LNCAP (cell line): ENCODE measurements around the gene CACHD1.

Source experiments
- CTCF ChIP-seq: fragments of 450-650 bp; IDR thresholded peaks from 2 replicates; pipeline ENCODE4 v1.5.1; 2017; ENCODE audit warnings: mild to moderate bottlenecking

The CACHD1 gene

DNA sequence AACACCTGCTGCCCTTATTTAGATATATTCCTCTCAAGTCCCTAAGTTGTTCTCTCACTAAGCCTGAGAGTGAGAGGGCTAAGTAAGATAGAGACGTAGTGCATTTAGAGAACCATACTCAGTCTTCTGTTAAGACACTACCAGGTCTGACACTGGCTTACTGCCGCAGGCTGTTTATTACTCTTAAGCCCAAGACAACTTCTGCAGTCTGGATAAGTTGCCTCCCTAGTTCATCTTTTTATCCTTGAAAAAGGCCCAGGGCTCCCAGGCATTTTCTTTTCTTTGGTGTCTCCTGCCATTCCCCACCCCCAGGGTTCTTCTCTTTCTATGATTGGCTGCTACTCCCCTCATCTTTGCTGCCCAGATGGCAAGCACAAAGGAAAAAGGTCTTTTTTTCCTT, 38.7 kb downstream of the CACHD1 start:
- no peak for TF ChIP-seq CTCF

DNA sequence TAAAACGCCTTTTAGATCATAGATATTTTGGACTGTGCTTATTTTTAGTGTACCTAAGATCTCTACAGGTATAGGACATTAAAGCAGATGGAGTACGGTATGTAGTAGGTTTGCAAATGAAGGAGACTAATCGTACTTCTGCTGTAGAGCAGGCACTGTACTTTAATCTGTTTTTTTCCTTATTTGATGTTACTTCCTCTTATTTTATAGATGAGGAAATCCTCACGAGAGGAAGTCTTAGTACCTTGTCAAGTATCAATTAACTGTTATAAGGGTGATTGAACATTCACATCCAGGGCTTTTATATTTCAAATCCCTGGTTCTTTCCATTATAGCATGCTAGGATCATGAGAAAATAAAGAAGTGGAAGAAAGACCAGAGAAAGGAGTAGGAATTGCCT, 41.1 kb downstream of the CACHD1 start:
- no peak for TF ChIP-seq CTCF

DNA sequence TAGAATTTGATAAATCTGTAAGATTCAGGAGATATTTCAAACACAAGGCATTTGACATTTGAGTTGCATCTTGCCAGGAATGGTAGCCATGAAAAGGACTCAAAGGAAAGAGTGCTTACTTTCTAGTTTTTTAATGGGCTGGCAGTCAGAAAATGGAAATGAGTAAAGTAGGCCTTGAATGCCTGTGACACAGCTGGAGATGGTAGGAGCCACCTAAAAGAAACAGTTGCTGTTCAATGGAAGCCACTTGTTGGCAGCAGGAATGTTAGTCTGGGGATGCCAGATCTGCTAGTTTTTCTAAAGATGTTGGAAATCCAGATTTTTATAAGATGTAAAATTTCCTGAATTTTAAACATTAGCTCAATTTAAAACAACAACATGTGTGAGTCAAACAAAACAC, 43.6 kb downstream of the CACHD1 start:
- no peak for TF ChIP-seq CTCF

GRCh38 chr1:64514197-64514765, 44.4 kb downstream of the CACHD1 start:
- no peak for TF ChIP-seq CTCF

DNA sequence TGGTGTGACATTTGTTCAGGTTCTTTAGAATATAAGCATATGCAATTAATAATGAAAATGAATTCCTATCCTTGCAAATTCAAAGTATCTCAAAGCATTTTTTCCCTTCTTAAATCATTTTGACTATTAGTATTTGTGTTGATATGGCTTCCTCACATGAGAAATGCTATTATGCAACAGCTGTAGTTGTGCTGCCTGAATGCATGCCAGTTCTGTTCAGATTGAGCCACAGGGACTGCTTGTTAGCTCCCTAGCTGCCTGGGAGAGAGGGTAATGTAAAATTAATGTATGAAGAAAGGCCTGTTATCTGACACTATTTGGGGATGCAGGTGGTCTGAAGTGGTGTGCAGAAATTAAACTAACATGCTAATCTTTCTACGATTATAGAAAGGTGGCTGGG, 45.5 kb downstream of the CACHD1 start:
- TF ChIP-seq CTCF, result no peak

- no peak for TF ChIP-seq CTCF
These were observed 46.4 kb downstream of the CACHD1 start for GRCh38 chr1:64516301-64516700.

DNA sequence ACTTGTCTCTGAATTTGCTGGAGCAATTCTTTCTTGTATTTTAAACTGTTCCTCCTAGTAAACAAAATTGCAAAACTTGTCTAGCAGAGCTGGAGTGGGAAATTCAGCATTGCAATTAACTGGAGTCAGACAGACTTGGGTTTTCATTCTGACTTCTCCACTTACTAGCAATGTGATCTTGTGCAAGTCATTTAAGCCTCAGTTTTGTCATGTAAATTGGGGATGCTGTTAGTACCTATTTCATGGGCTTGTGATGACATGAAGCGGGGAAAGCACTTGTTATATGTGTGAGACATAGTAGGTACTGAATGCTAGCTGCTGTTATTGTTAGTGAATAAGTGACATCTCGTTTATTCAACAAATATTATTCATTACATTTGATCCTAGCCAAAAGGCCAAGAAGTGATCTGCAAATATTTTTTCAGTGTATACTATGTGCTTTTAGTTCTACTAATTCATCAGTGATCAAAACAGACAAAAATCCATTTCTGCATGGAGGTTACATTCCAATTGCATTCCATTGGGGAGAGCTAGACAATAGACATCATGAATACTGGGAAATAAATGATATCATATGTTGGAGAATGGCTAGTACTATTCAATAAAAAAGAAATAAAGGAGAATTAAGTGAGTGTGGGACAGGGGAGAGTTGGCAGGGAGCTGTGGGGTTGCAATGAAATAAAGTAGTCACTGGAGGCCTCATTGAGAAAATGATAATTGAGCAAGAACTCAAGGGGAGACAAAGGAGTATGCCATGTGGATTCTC, 47.1 kb downstream of the CACHD1 start:
- TF ChIP-seq CTCF, result no peak
